CD4-positive, CD25-positive, alpha-beta regulatory T cell (primary cell): Measurements from ENCODE around the gene RAB11FIP4. TPM values are rescaled to one million over a fixed set of nuclear protein-coding genes. Genes with fewer than 3 reads are reported as not detected.

Source experiments
- ATAC-seq, 2 donors: fragments of 150-1000 bp; cut with Tn5 transposase; one replicate each; pipeline ENCODE4 v1.10.0; 2021; ENCODE audit warnings: low read depth in 2 of 2, moderate number of reproducible peaks in 2 of 2, moderate library complexity in 1 of 2
- DNase-seq, 3 donors: peaks; one replicate each; pipeline versions ENCODE4 v3.0.0 to v3.0.0-alpha.2; 2012 to 2022; ENCODE audit warnings: mixed read lengths in 1 of 3
- H3K27ac ChIP-seq: one replicate; pipeline ENCODE4 v1.7.0; 2013; ENCODE audit warnings: mild to moderate bottlenecking, low read length; ENCODE audit not compliant: insufficient read depth, poor library complexity, severe bottlenecking
- H3K27me3 ChIP-seq: one replicate; pipeline ENCODE4 v1.7.0; 2013; ENCODE audit warnings: low read length; ENCODE audit not compliant: control insufficient read depth, insufficient read depth
- H3K36me3 ChIP-seq: one replicate; pipeline ENCODE4 v1.7.0; 2013; ENCODE audit warnings: mild to moderate bottlenecking, low read length, moderate library complexity; ENCODE audit not compliant: control insufficient read depth, insufficient read depth
- H3K4me1 ChIP-seq: 2 replicates; pipeline ENCODE4 v1.7.0; 2013; ENCODE audit warnings: mild to moderate bottlenecking, low read length; ENCODE audit not compliant: insufficient read depth, control insufficient read depth, poor library complexity, severe bottlenecking
- H3K4me3 ChIP-seq: one replicate; pipeline ENCODE4 v1.7.0; 2013; ENCODE audit warnings: low read depth, mild to moderate bottlenecking, low read length, moderate library complexity
- H3K9me3 ChIP-seq, 2 experiments: 1 replicate in 1 of 2; 2 replicates in 1 of 2; pipeline ENCODE4 v1.7.0; 2013; ENCODE audit warnings: low read length in 2 of 2, mild to moderate bottlenecking in 1 of 2, moderate library complexity in 1 of 2; ENCODE audit not compliant: control insufficient read depth in 2 of 2
- H3K27ac Mint-ChIP-seq, 3 donors: one replicate each; pipeline ENCODE4 v1.8.0; 2020 to 2022; ENCODE audit warnings: mild to moderate bottlenecking in 3 of 3, mixed read lengths in 3 of 3, moderate library complexity in 2 of 3
- H3K27me3 Mint-ChIP-seq: one replicate; pipeline ENCODE4 v1.8.0; 2022; ENCODE audit warnings: mild to moderate bottlenecking, mixed read lengths
- H3K36me3 Mint-ChIP-seq: one replicate; pipeline ENCODE4 v1.8.0; 2020; ENCODE audit warnings: mixed read lengths
- H3K4me1 Mint-ChIP-seq, 4 donors: one replicate each; pipeline ENCODE4 v1.8.0; 2020 to 2022; ENCODE audit warnings: mixed read lengths in 4 of 4, mild to moderate bottlenecking in 1 of 4
- H3K4me3 Mint-ChIP-seq, 4 donors: one replicate each; pipeline ENCODE4 v1.8.0; 2020 to 2022; ENCODE audit warnings: mild to moderate bottlenecking in 4 of 4, mixed read lengths in 4 of 4, moderate library complexity in 3 of 4
- H3K9me3 Mint-ChIP-seq, 7 donors: one replicate each; pipeline ENCODE4 v1.8.0; 2020 to 2022; ENCODE audit warnings: mixed read lengths in 7 of 7, mild to moderate bottlenecking in 3 of 7, moderate library complexity in 2 of 7
- polyA plus RNA-seq, 4 donors: library from polyadenylated mRNA; unstranded; fragments of 300-500 nt; fragmentation: Illumina TruSeq; gene quantifications; one replicate each; pipeline ENCODE4 v1.2.3, GENCODE V29; 2021
- total RNA-seq: library from RNA; stranded (reverse); gene quantifications from one replicate; pipeline ENCODE4 v1.2.3, GENCODE V29; 2022

The RAB11FIP4 gene
- total and polyA plus RNA-seq, 5 donors from 2014 or later, result 23.1 to 79.7 (median 23.6) TPM

GRCh38 chr17:31511195-31511578 is 119.7 kb downstream of the RAB11FIP4 start:
- Histone ChIP-seq H3K4me1 (peaks cover 54% of the 10 kb centered on the region), H3K4me3 (no peak overlapping the region), H3K27ac (peak overlapping the region; percentile 86), H3K9me3 (no peaks in the 10 kb centered on the region), H3K36me3 (peaks cover 3% of the 10 kb centered on the region), H3K27me3 (no peaks in the 10 kb centered on the region)
- H3K36me3 Mint-ChIP-seq, result no peaks in the 10 kb centered on the region
- peak overlapping the region; percentile 97 to 99 (median 97) for H3K27ac Mint-ChIP-seq
- H3K9me3 Mint-ChIP-seq, result no peaks in the 10 kb centered on the region
- H3K4me3 Mint-ChIP-seq, result peak overlapping the region in 3 of 4 donors; percentile 29 to 91 (median 62)
- ATAC-seq (no peak), DNase-seq (no peak)
- no peaks in the 10 kb centered on the region for H3K27me3 Mint-ChIP-seq
- H3K4me1 Mint-ChIP-seq, result peaks cover 0 to 77% (median 38%) of the 10 kb centered on the region in 4 donors

GRCh38 chr17:31511580-31511979 is 120.1 kb downstream of the RAB11FIP4 start:
- peak overlapping the region; percentile 86 for H3K27ac ChIP-seq
- H3K27me3 ChIP-seq, result no peaks in the 10 kb centered on the region
- no peak for ATAC-seq
- H3K4me3 ChIP-seq, result no peak overlapping the region
- Mint-ChIP-seq H3K36me3 (no peaks in the 10 kb centered on the region), H3K4me1 (peaks cover 0 to 76% (median 36%) of the 10 kb centered on the region in 4 donors), H3K4me3 (no peak overlapping the region), H3K27me3 (no peaks in the 10 kb centered on the region), H3K9me3 (no peaks in the 10 kb centered on the region), H3K27ac (peak overlapping the region; percentile 97 to 99 (median 97))
- no peaks in the 10 kb centered on the region for H3K9me3 ChIP-seq
- peaks cover 3% of the 10 kb centered on the region for H3K36me3 ChIP-seq
- H3K4me1 ChIP-seq, result peaks cover 54% of the 10 kb centered on the region
- DNase-seq, result no peak

GRCh38 chr17:31512104-31512740 is 120.7 kb downstream of the RAB11FIP4 start:
- Histone ChIP-seq H3K4me1 (peaks cover 54% of the 10 kb centered on the region), H3K4me3 (no peak overlapping the region), H3K27ac (peak overlapping the region; percentile 48), H3K27me3 (no peaks in the 10 kb centered on the region), H3K9me3 (no peaks in the 10 kb centered on the region), H3K36me3 (peaks cover 3% of the 10 kb centered on the region)
- no peaks in the 10 kb centered on the region for H3K36me3 Mint-ChIP-seq
- ATAC-seq (no peak), DNase-seq (no peak)
- peaks cover 0 to 74% (median 37%) of the 10 kb centered on the region in 4 donors for H3K4me1 Mint-ChIP-seq
- H3K27ac Mint-ChIP-seq, result peak overlapping the region in 2 of 3 donors; percentile 20 to 59
- H3K4me3 Mint-ChIP-seq, result peak overlapping the region in 2 of 4 donors; percentile 19 to 64
- H3K27me3 Mint-ChIP-seq, result no peaks in the 10 kb centered on the region
- H3K9me3 Mint-ChIP-seq, result no peaks in the 10 kb centered on the region

- peaks cover 50% of the 10 kb centered on the region for H3K4me1 ChIP-seq
- H3K27ac ChIP-seq, result peak overlapping the region; percentile 48
- peaks cover 0 to 73% (median 36%) of the 10 kb centered on the region in 4 donors for H3K4me1 Mint-ChIP-seq
- no peaks in the 10 kb centered on the region for H3K27me3 ChIP-seq
- DNase-seq, result no peak
- H3K27me3 Mint-ChIP-seq, result no peaks in the 10 kb centered on the region
- H3K9me3 Mint-ChIP-seq, result no peaks in the 10 kb centered on the region
- no peaks in the 10 kb centered on the region for H3K9me3 ChIP-seq
- H3K36me3 Mint-ChIP-seq, result peaks cover 2% of the 10 kb centered on the region
- ATAC-seq, result no peak
- H3K4me3 Mint-ChIP-seq, result peak overlapping the region in 2 of 4 donors; percentile 19 to 64
- peaks cover 4% of the 10 kb centered on the region for H3K36me3 ChIP-seq
- no peak overlapping the region for H3K4me3 ChIP-seq
- H3K27ac Mint-ChIP-seq, result peak overlapping the region in 1 of 3 donors; percentile 47
These were observed 121.3 kb downstream of the RAB11FIP4 start for GRCh38 chr17:31512796-31513195.

GRCh38 chr17:31513731-31514427 is 122.4 kb downstream of the RAB11FIP4 start:
- Mint-ChIP-seq H3K4me1 (peaks cover 0 to 63% (median 31%) of the 10 kb centered on the region in 4 donors), H3K9me3 (no peaks in the 10 kb centered on the region), H3K27ac (peak overlapping the region in 2 of 3 donors; percentile 14 to 47), H3K4me3 (no peak overlapping the region), H3K36me3 (peaks cover 7% of the 10 kb centered on the region), H3K27me3 (no peaks in the 10 kb centered on the region)
- ATAC-seq (no peak), DNase-seq (no peak)
- H3K4me3 ChIP-seq, result no peak overlapping the region
- H3K9me3 ChIP-seq, result no peaks in the 10 kb centered on the region
- H3K27me3 ChIP-seq, result no peaks in the 10 kb centered on the region
- peaks cover 11% of the 10 kb centered on the region for H3K36me3 ChIP-seq
- H3K27ac ChIP-seq, result no peak overlapping the region
- H3K4me1 ChIP-seq, result peaks cover 39% of the 10 kb centered on the region

GRCh38 chr17:31515267-31515666 is 123.8 kb downstream of the RAB11FIP4 start:
- no peak overlapping the region for H3K27ac ChIP-seq
- H3K9me3 Mint-ChIP-seq, result no peaks in the 10 kb centered on the region
- no peaks in the 10 kb centered on the region for H3K27me3 Mint-ChIP-seq
- H3K4me1 Mint-ChIP-seq, result peaks cover 0 to 50% (median 21%) of the 10 kb centered on the region in 4 donors
- no peak overlapping the region for H3K4me3 ChIP-seq
- peaks cover 25% of the 10 kb centered on the region for H3K4me1 ChIP-seq
- peaks cover 22% of the 10 kb centered on the region for H3K36me3 ChIP-seq
- no peak for ATAC-seq
- peaks cover 13% of the 10 kb centered on the region for H3K36me3 Mint-ChIP-seq
- DNase-seq, result no peak
- peak overlapping the region in 1 of 3 donors; percentile 59 for H3K27ac Mint-ChIP-seq
- H3K27me3 ChIP-seq, result no peaks in the 10 kb centered on the region
- H3K4me3 Mint-ChIP-seq, result peak overlapping the region in 1 of 4 donors; percentile 28
- H3K9me3 ChIP-seq, result no peaks in the 10 kb centered on the region

GRCh38 chr17:31517524-31517923 is 126.0 kb downstream of the RAB11FIP4 start:
- Histone ChIP-seq H3K4me3 (no peak overlapping the region), H3K9me3 (no peaks in the 10 kb centered on the region), H3K36me3 (peaks cover 39% of the 10 kb centered on the region), H3K27ac (no peak overlapping the region), H3K4me1 (peaks cover 3% of the 10 kb centered on the region), H3K27me3 (no peaks in the 10 kb centered on the region)
- no peaks in the 10 kb centered on the region for H3K27me3 Mint-ChIP-seq
- no peaks in the 10 kb centered on the region for H3K9me3 Mint-ChIP-seq
- H3K27ac Mint-ChIP-seq, result peak overlapping the region in 1 of 3 donors; percentile 38
- DNase-seq (no peak), ATAC-seq (no peak)
- no peak overlapping the region for H3K4me3 Mint-ChIP-seq
- peaks cover 0 to 34% (median 14%) of the 10 kb centered on the region in 4 donors for H3K4me1 Mint-ChIP-seq
- H3K36me3 Mint-ChIP-seq, result peaks cover 13% of the 10 kb centered on the region
